OCI-LY7 (cell line): ENCODE measurements around the gene BCL2L12.

Source experiments
- EZH2phosphoT487 ChIP-seq: fragments of 200-600 bp; sonication (generic); IDR thresholded peaks from 2 replicates; pipeline ENCODE4 v1.6.1; 2018; ENCODE audit warnings: low read depth, borderline replicate concordance, mild to moderate bottlenecking, mixed run types, antibody characterized with exemption, low read length, moderate library complexity, mixed read lengths
- TF ChIP-seq, protein P1 (sequence below): fragments of 200-600 bp; sonication (generic); conservative IDR thresholded peaks from 2 replicates; pipeline ENCODE4 v1.5.1; 2014; ENCODE audit warnings: mild to moderate bottlenecking, antibody characterized with exemption, low read length, moderate library complexity, mixed read lengths

DNA sequence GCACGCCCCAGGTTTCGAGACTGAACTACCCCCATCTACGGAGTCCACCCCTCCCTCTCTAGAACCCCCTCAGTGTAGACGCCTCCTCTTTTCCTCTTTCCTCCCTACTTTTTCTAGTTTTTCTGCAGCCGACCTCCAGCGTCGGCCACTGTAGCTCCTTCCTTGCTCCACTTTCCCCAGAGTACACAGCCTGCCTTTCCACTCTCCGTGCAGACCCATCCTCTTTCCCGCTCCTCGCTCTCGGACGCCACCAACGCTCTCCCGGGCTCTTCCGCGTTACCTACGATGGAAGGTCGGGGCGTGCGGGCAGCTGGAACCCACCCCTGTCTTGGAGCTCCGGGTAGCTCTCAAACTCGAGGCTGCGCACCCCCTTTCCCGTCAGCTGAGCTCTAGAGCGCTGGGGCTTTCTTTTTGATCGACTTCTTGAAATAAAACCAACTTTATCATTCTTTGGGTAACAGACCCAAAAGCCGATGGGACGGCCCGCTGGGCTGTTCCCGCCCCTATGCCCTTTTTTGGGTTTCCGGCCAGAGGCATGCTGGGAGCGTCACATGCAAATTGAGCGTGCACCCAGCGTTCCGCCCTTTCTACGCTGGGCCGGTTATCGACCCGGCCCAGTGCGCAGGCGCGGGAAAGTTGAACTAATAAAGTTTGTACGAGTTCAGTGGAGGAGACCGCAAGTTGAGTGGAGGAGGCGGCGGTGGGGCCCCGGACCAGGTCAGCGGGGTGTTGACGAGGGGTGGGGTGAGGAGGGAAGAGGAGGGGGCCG lies at the start of gene BCL2L12, which contains the start of gene IRF3:
- TF ChIP-seq, protein P1, sequence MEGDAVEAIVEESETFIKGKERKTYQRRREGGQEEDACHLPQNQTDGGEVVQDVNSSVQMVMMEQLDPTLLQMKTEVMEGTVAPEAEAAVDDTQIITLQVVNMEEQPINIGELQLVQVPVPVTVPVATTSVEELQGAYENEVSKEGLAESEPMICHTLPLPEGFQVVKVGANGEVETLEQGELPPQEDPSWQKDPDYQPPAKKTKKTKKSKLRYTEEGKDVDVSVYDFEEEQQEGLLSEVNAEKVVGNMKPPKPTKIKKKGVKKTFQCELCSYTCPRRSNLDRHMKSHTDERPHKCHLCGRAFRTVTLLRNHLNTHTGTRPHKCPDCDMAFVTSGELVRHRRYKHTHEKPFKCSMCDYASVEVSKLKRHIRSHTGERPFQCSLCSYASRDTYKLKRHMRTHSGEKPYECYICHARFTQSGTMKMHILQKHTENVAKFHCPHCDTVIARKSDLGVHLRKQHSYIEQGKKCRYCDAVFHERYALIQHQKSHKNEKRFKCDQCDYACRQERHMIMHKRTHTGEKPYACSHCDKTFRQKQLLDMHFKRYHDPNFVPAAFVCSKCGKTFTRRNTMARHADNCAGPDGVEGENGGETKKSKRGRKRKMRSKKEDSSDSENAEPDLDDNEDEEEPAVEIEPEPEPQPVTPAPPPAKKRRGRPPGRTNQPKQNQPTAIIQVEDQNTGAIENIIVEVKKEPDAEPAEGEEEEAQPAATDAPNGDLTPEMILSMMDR: no peak
- no peak for TF ChIP-seq EZH2phosphoT487
